SK-N-SH treated with all-trans-retinoic acid at 6 μM for 48 hours (cell line): ENCODE measurements around the gene IP6K3.

Experiments
- ATAC-seq: fragments of 200-7000 bp; cut with Tn5 transposase; 3 replicates; pipeline ENCODE4 v1.9.1; 2020; ENCODE audit warnings: mild to moderate bottlenecking, moderate library complexity
- ARNTL ChIP-seq: fragments of 450-650 bp; formaldehyde crosslinking; IDR thresholded peaks from 2 replicates; pipeline ENCODE4 v1.5.0; 2020; ENCODE audit warnings: low read depth, mild to moderate bottlenecking, moderate library complexity, borderline replicate concordance
- BACH2 ChIP-seq: fragments of 250-450 bp; sonication (Bioruptor Pico); IDR thresholded peaks from 2 replicates; pipeline ENCODE4 v1.9.0; 2021; ENCODE audit warnings: mild to moderate bottlenecking, borderline replicate concordance
- CREB5 ChIP-seq: fragments of 250-450 bp; sonication (Bioruptor Pico); IDR thresholded peaks from 2 replicates; pipeline ENCODE4 v1.5.1; 2020; ENCODE audit warnings: low read depth, mild to moderate bottlenecking, moderate library complexity
- CSRNP3 ChIP-seq: fragments of 250-450 bp; sonication (Bioruptor Pico); IDR thresholded peaks from 2 replicates; pipeline ENCODE4 v1.5.1; 2021; ENCODE audit warnings: mild to moderate bottlenecking, moderate library complexity
- ESRRG ChIP-seq: fragments of 250-450 bp; sonication (Bioruptor Pico); IDR thresholded peaks from 2 replicates; pipeline ENCODE4 v1.6.1; 2021; ENCODE audit warnings: mild to moderate bottlenecking
- GLIS3 ChIP-seq: fragments of 250-450 bp; sonication (Bioruptor Pico); IDR thresholded peaks from 2 replicates; pipeline ENCODE4 v1.5.0; 2020; ENCODE audit warnings: mild to moderate bottlenecking, moderate library complexity
- OSR1 ChIP-seq: fragments of 250-450 bp; sonication (Bioruptor Pico); IDR thresholded peaks from 2 replicates; pipeline ENCODE4 v1.8.0; 2022; ENCODE audit warnings: moderate library complexity, mild to moderate bottlenecking, inconsistent platforms
- PATZ1 ChIP-seq: fragments of 250-450 bp; sonication (Bioruptor Pico); IDR thresholded peaks from 2 replicates; pipeline ENCODE4 v1.8.0; 2020; ENCODE audit warnings: mild to moderate bottlenecking, moderate library complexity, borderline replicate concordance
- POU6F1 ChIP-seq: fragments of 250-450 bp; sonication (Bioruptor Pico); IDR thresholded peaks from 2 replicates; pipeline ENCODE4 v1.8.0; 2021; ENCODE audit warnings: low read depth, mild to moderate bottlenecking, moderate library complexity, borderline replicate concordance
- PPARA ChIP-seq: fragments of 250-450 bp; sonication (Bioruptor Pico); IDR thresholded peaks from 2 replicates; pipeline ENCODE4 v1.5.0; 2020; ENCODE audit warnings: mild to moderate bottlenecking, borderline replicate concordance
- SNAI2 ChIP-seq: fragments of 250-450 bp; sonication (Bioruptor Pico); IDR thresholded peaks from 2 replicates; pipeline ENCODE4 v1.5.0; 2020; ENCODE audit warnings: mild to moderate bottlenecking, moderate library complexity
- TCF4 ChIP-seq: fragments of 250-450 bp; sonication (Bioruptor Pico); IDR thresholded peaks from 2 replicates; pipeline ENCODE4 v1.8.0; 2021; ENCODE audit warnings: mild to moderate bottlenecking, moderate library complexity, borderline replicate concordance
- TOX ChIP-seq: fragments of 250-450 bp; sonication (Bioruptor Pico); IDR thresholded peaks from 2 replicates; pipeline ENCODE4 v1.8.0; 2021; ENCODE audit warnings: mild to moderate bottlenecking, moderate library complexity, borderline replicate concordance
- TSHZ2 ChIP-seq: fragments of 250-450 bp; sonication (Bioruptor Pico); IDR thresholded peaks from 2 replicates; pipeline ENCODE4 v1.5.0; 2020; ENCODE audit warnings: mild to moderate bottlenecking, moderate library complexity
- ZC3H10 ChIP-seq: fragments of 250-450 bp; sonication (Bioruptor Pico); IDR thresholded peaks from 2 replicates; pipeline ENCODE4 v1.5.1; 2021; ENCODE audit warnings: mild to moderate bottlenecking, moderate library complexity
- ZFP3 ChIP-seq: fragments of 250-450 bp; sonication (Bioruptor Pico); IDR thresholded peaks from 2 replicates; pipeline ENCODE4 v1.5.0; 2020; ENCODE audit warnings: mild to moderate bottlenecking, moderate library complexity
- ZFP30 ChIP-seq: fragments of 450-650 bp; formaldehyde crosslinking; IDR thresholded peaks from 2 replicates; pipeline ENCODE4 v1.5.0; 2022; ENCODE audit warnings: mild to moderate bottlenecking, moderate library complexity
- ZNF565 ChIP-seq: fragments of 450-650 bp; formaldehyde crosslinking; conservative IDR thresholded peaks from 2 replicates; pipeline ENCODE4 v1.5.0; 2020; ENCODE audit warnings: low read depth, mild to moderate bottlenecking, moderate library complexity
- ZNF70 ChIP-seq: fragments of 450-650 bp; formaldehyde crosslinking; IDR thresholded peaks from 2 replicates; pipeline ENCODE4 v1.5.0; 2020; ENCODE audit warnings: mild to moderate bottlenecking, moderate library complexity
- ZNF8 ChIP-seq: fragments of 450-650 bp; formaldehyde crosslinking; IDR thresholded peaks from 2 replicates; pipeline ENCODE4 v1.5.0; 2020; ENCODE audit warnings: mild to moderate bottlenecking, moderate library complexity

Gene IP6K3

GRCh38 chr6:33748841-33749240 is 2.1 kb upstream of the IP6K3 start:
- no peak for TF ChIP-seq ARNTL (CRISPR knock-in tag)
- no peak for TF ChIP-seq SNAI2 (CRISPR knock-in tag)
- no peak for TF ChIP-seq PATZ1 (CRISPR knock-in tag)
- TF ChIP-seq TCF4 (CRISPR knock-in tag) = no peak
- TF ChIP-seq ZNF70 = no peak
- TF ChIP-seq CREB5 (CRISPR knock-in tag) = no peak
- TF ChIP-seq TOX (CRISPR knock-in tag) = no peak
- no peak for ATAC-seq

- no peak for ATAC-seq
- no peak for TF ChIP-seq SNAI2 (CRISPR knock-in tag)
- TF ChIP-seq OSR1 (CRISPR knock-in tag) = no peak
- TF ChIP-seq PPARA (CRISPR knock-in tag) = no peak
- TF ChIP-seq PATZ1 (CRISPR knock-in tag) = no peak
- TF ChIP-seq ARNTL (CRISPR knock-in tag) = no peak
- TF ChIP-seq BACH2 (CRISPR knock-in tag) = no peak
- TF ChIP-seq ZFP3 (CRISPR knock-in tag) = no peak
- no peak for TF ChIP-seq ZNF565 (CRISPR knock-in tag)
- TF ChIP-seq ZNF70 = no peak
- TF ChIP-seq ZC3H10 (CRISPR knock-in tag) = no peak
- no peak for TF ChIP-seq CREB5 (CRISPR knock-in tag)
- TF ChIP-seq TCF4 (CRISPR knock-in tag) = no peak
- TF ChIP-seq ESRRG (CRISPR knock-in tag) = no peak
- TF ChIP-seq TSHZ2 (CRISPR knock-in tag) = no peak
These were observed 1.1 kb upstream of the IP6K3 start for GRCh38 chr6:33747823-33748222.

- TF ChIP-seq ZC3H10 (CRISPR knock-in tag) (no peak), OSR1 (CRISPR knock-in tag) (no peak), BACH2 (CRISPR knock-in tag) (no peak), ESRRG (CRISPR knock-in tag) (no peak), PPARA (CRISPR knock-in tag) (no peak), ZFP30 (CRISPR knock-in tag) (no peak), PATZ1 (CRISPR knock-in tag) (no peak), TCF4 (CRISPR knock-in tag) (no peak), ZFP3 (CRISPR knock-in tag) (no peak), POU6F1 (CRISPR knock-in tag) (no peak), GLIS3 (CRISPR knock-in tag) (no peak), CSRNP3 (no peak), ARNTL (CRISPR knock-in tag) (no peak), ZNF8 (CRISPR knock-in tag) (no peak), TOX (CRISPR knock-in tag) (no peak), ZNF565 (CRISPR knock-in tag) (no peak)
- TF ChIP-seq, all 23 proteins: peak for 0
- ATAC-seq = peak; percentile 41
These were observed 587 bp downstream of the IP6K3 start for GRCh38 chr6:33746036-33746600.
